H1 (cell line): ENCODE data around the gene FAM98A. TPM values are rescaled to one million over a fixed set of nuclear protein-coding genes. Genes with fewer than 3 reads are reported as not detected.

Experiments
- CTCF ChIA-PET: fragments of 300-600 bp; sonication (Branson Sonifier 250); formaldehyde crosslinking; loops from one replicate; lab custom pipeline; 2021; ENCODE audit not compliant: partially characterized antibody; lab: Charles Lee
- POLR2A ChIA-PET: fragments of 300-600 bp; sonication (Branson Sonifier 250); formaldehyde crosslinking; loops from one replicate; lab custom pipeline; 2021; ENCODE audit warnings: inconsistent platforms; ENCODE audit not compliant: partially characterized antibody; lab: Charles Lee
- DNase-seq, 2 experiments: peaks; one replicate each; pipeline versions ENCODE4 v3.0.0 to v3.0.0-alpha.2; 2010 to 2022; ENCODE audit warnings: low spot score in 2 of 2, low read depth in 1 of 2, mixed read lengths in 1 of 2
- FAIRE-seq: peaks from 2 replicates; lab custom pipeline; 2011; peaks lifted over from hg19 to GRCh38; lab: Jason Lieb, UNC
- H2AFZ ChIP-seq: 2 replicates; pipeline ENCODE4 v1.8.1; 2012; ENCODE audit warnings: low read length, inconsistent platforms
- H2AK5ac ChIP-seq: 2 replicates; pipeline ENCODE4 v1.6.1; 2013; ENCODE audit warnings: low read depth, low read length
- H2BK120ac ChIP-seq: replicated peaks from 2 replicates; pipeline ENCODE3; 2013; ENCODE audit warnings: low read depth, low read length, inconsistent platforms
- H2BK12ac ChIP-seq: 2 replicates; pipeline ENCODE4 v1.6.1; 2013; ENCODE audit warnings: low read depth, low read length
- H2BK15ac ChIP-seq: 2 replicates; pipeline ENCODE4 v1.6.1; 2013; ENCODE audit warnings: low read length
- H2BK20ac ChIP-seq: 2 replicates; pipeline ENCODE4 v1.6.1; 2013; ENCODE audit warnings: low read length
- H2BK5ac ChIP-seq: 2 replicates; pipeline ENCODE4 v1.6.1; 2013; ENCODE audit warnings: low read depth, low read length
- H3K14ac ChIP-seq: 2 replicates; pipeline ENCODE4 v1.6.1; 2013; ENCODE audit warnings: inconsistent platforms; ENCODE audit not compliant: insufficient read length
- H3K18ac ChIP-seq: 2 replicates; pipeline ENCODE4 v1.6.1; 2013; ENCODE audit warnings: low read length; ENCODE audit errors: extremely low read depth
- H3K23ac ChIP-seq: 2 replicates; pipeline ENCODE4 v1.6.1; 2013; ENCODE audit warnings: inconsistent platforms; ENCODE audit not compliant: insufficient read length
- H3K23me2 ChIP-seq: 2 replicates; pipeline ENCODE4 v1.6.1; 2013; ENCODE audit warnings: low read depth, low read length
- H3K27ac ChIP-seq: 2 replicates; pipeline ENCODE4 v1.6.1; 2011; ENCODE audit warnings: low read depth, low read length, inconsistent platforms
- H3K27me3 ChIP-seq, 4 experiments: replicated peaks in 1 of 4; 1 replicate in 1 of 4; 2 replicates in 3 of 4; pipeline versions ENCODE4 v1.6.1 to v1.8.1; 2011 to 2013; ENCODE audit warnings: low read length in 3 of 4, mild to moderate bottlenecking in 3 of 4, inconsistent platforms in 2 of 4, mixed read lengths in 2 of 4, moderate library complexity in 1 of 4; ENCODE audit not compliant: control insufficient read depth in 3 of 4, insufficient read depth in 3 of 4; ENCODE audit errors: extremely low read depth in 1 of 4
- H3K36me3 ChIP-seq, 4 experiments: 2 replicates each; pipeline versions ENCODE4 v1.6.1 to v1.8.1; 2011 to 2013; ENCODE audit warnings: mild to moderate bottlenecking in 4 of 4, low read length in 3 of 4, moderate library complexity in 2 of 4, control low read depth in 1 of 4, inconsistent platforms in 1 of 4; ENCODE audit not compliant: insufficient read depth in 4 of 4, control insufficient read depth in 2 of 4
- H3K4ac ChIP-seq: replicated peaks from 2 replicates; pipeline ENCODE3; 2013; ENCODE audit warnings: low read length, low read depth, mixed read lengths, inconsistent platforms; ENCODE audit not compliant: insufficient read length
- H3K4me1 ChIP-seq, 4 experiments: replicated peaks in 1 of 4; 1 replicate in 1 of 4; 2 replicates in 3 of 4; pipeline versions ENCODE4 v1.6.1 to v1.8.1; 2011 to 2013; ENCODE audit warnings: low read length in 3 of 4, inconsistent platforms in 2 of 4, mixed read lengths in 1 of 4; ENCODE audit not compliant: insufficient read depth in 4 of 4, control insufficient read depth in 3 of 4
- H3K4me2 ChIP-seq, 2 experiments: 2 replicates each; pipeline versions ENCODE4 v1.6.1 to v1.8.1; 2011 to 2013; ENCODE audit warnings: low read depth in 2 of 2, low read length in 2 of 2, control low read depth in 1 of 2, inconsistent platforms in 1 of 2, mild to moderate bottlenecking in 1 of 2; ENCODE audit not compliant: insufficient read depth in 1 of 2
- H3K4me3 ChIP-seq, 4 experiments: fragments of 200-600, 300-600 bp in 1 of 4; sonication (generic), shearing (Covaris generic), sonication (Bioruptor Twin) in 1 of 4; 2 replicates each; pipeline versions ENCODE4 v1.5.1 to v1.8.1; 2011 to 2016; ENCODE audit warnings: low read length in 4 of 4, low read depth in 3 of 4, control low read depth in 2 of 4, inconsistent platforms in 2 of 4, mild to moderate bottlenecking in 2 of 4, mixed read lengths in 1 of 4, moderate library complexity in 1 of 4; ENCODE audit not compliant: insufficient read depth in 2 of 4; ENCODE audit errors: extremely low read depth in 1 of 4
- H3K56ac ChIP-seq: replicated peaks from 2 replicates; pipeline ENCODE3; 2013; ENCODE audit warnings: low read depth, mild to moderate bottlenecking, mixed read lengths, low read length, inconsistent platforms; ENCODE audit not compliant: insufficient read length
- H3K79me1 ChIP-seq: 2 replicates; pipeline ENCODE4 v1.6.1; 2013; ENCODE audit warnings: low read depth, low read length, control low read depth
- H3K79me2 ChIP-seq, 2 experiments: 2 replicates each; pipeline versions ENCODE4 v1.6.1 to v1.8.1; 2012 to 2013; ENCODE audit warnings: low read length in 2 of 2, mild to moderate bottlenecking in 2 of 2, inconsistent platforms in 1 of 2; ENCODE audit not compliant: insufficient read depth in 2 of 2, control insufficient read depth in 1 of 2
- H3K9ac ChIP-seq, 4 experiments: replicated peaks in 1 of 4; 1 replicate in 1 of 4; 2 replicates in 3 of 4; pipeline versions ENCODE4 v1.6.1 to v1.8.1; 2011 to 2013; ENCODE audit warnings: low read depth in 3 of 4, low read length in 3 of 4, control low read depth in 2 of 4, mild to moderate bottlenecking in 2 of 4, moderate library complexity in 2 of 4, inconsistent platforms in 1 of 4; ENCODE audit errors: extremely low read depth in 1 of 4
- H3K9me3 ChIP-seq, 2 experiments: 2 replicates each; pipeline versions ENCODE4 v1.6.1 to v1.8.1; 2012 to 2013; ENCODE audit warnings: mild to moderate bottlenecking in 2 of 2, moderate library complexity in 2 of 2, control low read depth in 1 of 2, inconsistent platforms in 1 of 2, low read depth in 1 of 2, low read length in 1 of 2, mixed read lengths in 1 of 2; ENCODE audit not compliant: insufficient read depth in 2 of 2
- H4K20me1 ChIP-seq, 2 experiments: replicated peaks in 1 of 2; 2 replicates each; pipeline versions ENCODE3 to v1.8.1; 2011 to 2013; ENCODE audit warnings: inconsistent platforms in 2 of 2, low read length in 2 of 2, mild to moderate bottlenecking in 1 of 2; ENCODE audit not compliant: insufficient read depth in 2 of 2, control insufficient read depth in 1 of 2
- H4K5ac ChIP-seq: 2 replicates; pipeline ENCODE4 v1.6.1; 2013; ENCODE audit warnings: low read length, low read depth, mixed read lengths, inconsistent platforms; ENCODE audit not compliant: insufficient read length
- H4K8ac ChIP-seq: 2 replicates; pipeline ENCODE4 v1.8.0; 2013; ENCODE audit warnings: mild to moderate bottlenecking, moderate library complexity, low read length, inconsistent platforms; ENCODE audit not compliant: insufficient read depth; ENCODE audit errors: extremely low read depth
- H4K91ac ChIP-seq: replicated peaks from 2 replicates; pipeline ENCODE3; 2013; ENCODE audit warnings: low read length, mixed read lengths, inconsistent platforms; ENCODE audit not compliant: insufficient read length
- ASH2L ChIP-seq: fragments of 200-600, 300-600 bp; sonication (generic); IDR thresholded peaks from one replicate; pipeline ENCODE4 v1.7.1; 2017; ENCODE audit warnings: low read length
- BRCA1 ChIP-seq: IDR thresholded peaks from 2 replicates; pipeline ENCODE4 v1.6.1; 2012; ENCODE audit warnings: low read depth, low read length, improper control_type of control experiment
- CBX5 ChIP-seq: fragments of 300-800, 300-1000 bp; sonication (generic); IDR thresholded peaks from 2 replicates; pipeline ENCODE4 v1.7.1; 2016; ENCODE audit warnings: antibody characterized with exemption, low read length, low read depth
- CEBPB ChIP-seq: IDR thresholded peaks from 2 replicates; pipeline ENCODE4 v1.6.1; 2012; ENCODE audit warnings: low read depth, low read length
- E2F6 ChIP-seq: IDR thresholded peaks from 2 replicates; pipeline ENCODE4 v1.6.1; 2012; ENCODE audit warnings: inconsistent platforms
- HDAC2 ChIP-seq, 2 experiments: fragments of 300-600 bp in 1 of 2; sonication (generic) in 1 of 2; IDR thresholded peaks; 2 replicates each; pipeline ENCODE4 v1.6.1; 2011 to 2012; ENCODE audit warnings: low read depth in 2 of 2, low read length in 2 of 2, mild to moderate bottlenecking in 2 of 2, moderate library complexity in 2 of 2, borderline replicate concordance in 1 of 2, inconsistent platforms in 1 of 2
- MAFK ChIP-seq: IDR thresholded peaks from 2 replicates; pipeline ENCODE4 v1.6.1; 2012; ENCODE audit warnings: low read depth, mild to moderate bottlenecking, improper control_type of control experiment, low read length
- PHF8 ChIP-seq: fragments of 200-600 bp; sonication (generic); conservative IDR thresholded peaks from 2 replicates; pipeline ENCODE4 v1.7.1; 2012; ENCODE audit warnings: low read depth, mild to moderate bottlenecking, inconsistent platforms, low read length, moderate library complexity
- POU5F1 ChIP-seq: IDR thresholded peaks from 2 replicates; pipeline ENCODE4 v1.6.1; 2011; ENCODE audit warnings: low read depth, mild to moderate bottlenecking, low read length, moderate library complexity
- RFX5 ChIP-seq: IDR thresholded peaks from 2 replicates; pipeline ENCODE4 v1.6.1; 2011; ENCODE audit warnings: low read depth, low read length, improper control_type of control experiment, borderline replicate concordance
- WGBS, 2 experiments: shearing (Covaris generic) in 1 of 2; methylation state at CpG; one replicate each; pipeline versions ENCODE4 v1.1.6 to v1.1.7; 2013 to 2015; ENCODE audit warnings: low lambda C conversion rate in 2 of 2, mixed read lengths in 2 of 2, inconsistent platforms in 1 of 2, low coverage in 1 of 2, missing lambda C conversion rate in 1 of 2; ENCODE audit not compliant: insufficient replicate concordance in 2 of 2, insufficient coverage in 1 of 2, insufficient read length in 1 of 2; ENCODE audit errors: extremely low coverage in 1 of 2, missing lambda C conversion rate in 1 of 2; 5-methylcytosine and 5-hydroxymethylcytosine counted together
- polyA plus RNA-seq, 7 experiments: library from polyadenylated mRNA; depleted of rRNA in 3 of 7; stranded (reverse) in 5 of 7; unstranded in 2 of 7; fragments of >200 nt in 5 of 7; fragments of 200-250 nt in 2 of 7; gene quantifications; 1 replicate in 5 of 7; 2 replicates in 1 of 7; 4 replicates in 1 of 7; pipeline versions ENCODE4 v1.2.1 to v1.2.3, GENCODE V29; 2011 to 2013; ENCODE audit warnings: missing spikeins in 2 of 7, mixed read lengths in 2 of 7
- total RNA-seq: library from RNA; stranded (reverse); fragmentation: NEBNext Ultra II Directional; extraction: Animal tissue kit (Norgen Biotek cat#: 25700); gene quantifications from 2 replicates; pipeline ENCODE4 v1.2.1, GENCODE V29; 2021

Gene FAM98A
- total and polyA plus RNA-seq, 2 of the 8 experiments (the other 6 are each of a cell fraction or from before 2014, with no cell fraction given), result 53.2 to 103 TPM

- H2BK15ac ChIP-seq, result no peak overlapping the region
- H3K27ac ChIP-seq, result no peak overlapping the region
- no peak overlapping the region for H2AFZ ChIP-seq
- H4K5ac ChIP-seq, result no peak overlapping the region
- H3K4me2 ChIP-seq, result no peak overlapping the region
- H4K20me1 ChIP-seq, result no peaks in the 10 kb centered on the region
- no peaks in the 10 kb centered on the region for H3K27me3 ChIP-seq
- no peak overlapping the region for H2BK20ac ChIP-seq
- H3K23me2 ChIP-seq, result no peaks in the 10 kb centered on the region
- no peak overlapping the region for H3K9ac ChIP-seq
- H2BK120ac ChIP-seq, result no peak overlapping the region
- H3K56ac ChIP-seq, result no peak overlapping the region
- H3K4ac ChIP-seq, result no peak overlapping the region
- no peaks in the 10 kb centered on the region for H3K79me1 ChIP-seq
- H3K36me3 ChIP-seq, result peaks cover 0 to 41% (median 18%) of the 10 kb centered on the region in 4 experiments; a peak in 6 of 8 replicates
- no peak overlapping the region for H2BK5ac ChIP-seq
- no peak overlapping the region for H3K14ac ChIP-seq
- TF ChIP-seq PHF8 (no peak), CBX5 (no peak), HDAC2 (IDR thresholded peaks at IDR 0.05; ENCODE audit: borderline replicate concordance in 1 of 2, low read depth in 2 of 2, low read length in 2 of 2) (no peak), BRCA1 (no peak), POU5F1 (no peak), E2F6 (no peak), CEBPB (no peak), MAFK (no peak), ASH2L (no peak), RFX5 (no peak)
- no peak overlapping the region for H3K23ac ChIP-seq
- no peak overlapping the region for H4K8ac ChIP-seq
- CTCF ChIA-PET, result interaction anchor here (1.8 kb wide), 1 partner anchor 8 kb away, joined by 3 read pairs; no protein-coding TSS in a partner anchor
- no peak overlapping the region for H2BK12ac ChIP-seq
- no peaks in the 10 kb centered on the region for H3K79me2 ChIP-seq
- no peak overlapping the region for H4K91ac ChIP-seq
- no peak for FAIRE-seq
- no peak overlapping the region for H2AK5ac ChIP-seq
- H3K4me3 ChIP-seq, result no peak overlapping the region
- no peak for DNase-seq
- POLR2A ChIA-PET, result no interaction called here
- WGBS, 2 experiments, result 95% methylated on average over 1 of the region's 1 CpG; no CpG with 5 or more reads in 1 of the 2 experiments
- peaks cover 0 to 4% (median 0%) of the 10 kb centered on the region in 4 experiments; a peak in 1 of 7 replicates for H3K4me1 ChIP-seq
- no peak overlapping the region for H3K18ac ChIP-seq
- peaks cover 25 to 32% of the 10 kb centered on the region in 2 experiments for H3K9me3 ChIP-seq
Observed at GRCh38 chr2:33619028-33619427, 19.9 kb upstream of the FAM98A start.
